OCI-LY7 (cell line): ENCODE results near the gene OR3A3. TPM values are rescaled to one million over a fixed set of nuclear protein-coding genes. Genes with fewer than 3 reads are reported as not detected.

Experiments
- BruUV-seq: library from RNA; stranded (reverse); fragments of 400-500 nt; replicated peaks from 2 replicates; lab custom pipeline; 2021; lab: Mats Ljungman, UMichigan
- CTCF ChIA-PET: fragments of 300-600 bp; sonication (Branson Sonifier 250); formaldehyde crosslinking; loops from one replicate; lab custom pipeline; 2022; ENCODE audit warnings: antibody characterized with exemption; ENCODE audit not compliant: unreplicated experiment; lab: Charles Lee
- POLR2A ChIA-PET: fragments of 300-600 bp; sonication (Branson Sonifier 250); formaldehyde crosslinking; loops from one replicate; lab custom pipeline; 2022; ENCODE audit warnings: antibody characterized with exemption; lab: Charles Lee
- DNase-seq: peaks from one replicate; pipeline ENCODE4 v3.0.0-alpha.2; 2015; ENCODE audit warnings: low spot score
- H2AFZ ChIP-seq: fragments of 200-600 bp; sonication (generic), shearing (Covaris generic); 2 replicates; pipeline ENCODE4 v1.6.1; 2014; ENCODE audit warnings: mild to moderate bottlenecking, antibody characterized with exemption, low read length, moderate library complexity
- H3K27ac ChIP-seq: fragments of 200-600 bp; sonication (generic); 2 replicates; pipeline ENCODE4 v1.5.1; 2014; ENCODE audit warnings: mixed run types, low read depth, mild to moderate bottlenecking, moderate library complexity, low read length, inconsistent platforms; ENCODE audit not compliant: poor library complexity, severe bottlenecking
- H3K36me3 ChIP-seq: fragments of 200-600 bp; sonication (generic); 2 replicates; pipeline ENCODE4 v1.6.1; 2014; ENCODE audit warnings: mild to moderate bottlenecking, antibody characterized with exemption, low read length, moderate library complexity, mixed read lengths; ENCODE audit not compliant: insufficient read depth
- H3K4me1 ChIP-seq: fragments of 200-600 bp; sonication (generic); 2 replicates; pipeline ENCODE4 v1.5.1; 2014; ENCODE audit warnings: mild to moderate bottlenecking, low read length; ENCODE audit not compliant: insufficient read depth, poor library complexity, severe bottlenecking
- H3K4me2 ChIP-seq: fragments of 200-600 bp; sonication (generic); 2 replicates; pipeline ENCODE4 v1.6.1; 2014; ENCODE audit warnings: mild to moderate bottlenecking, low read length
- H3K4me3 ChIP-seq: fragments of 200-600 bp; sonication (generic); 2 replicates; pipeline ENCODE4 v1.5.1; 2014; ENCODE audit warnings: mild to moderate bottlenecking, low read depth, low read length; ENCODE audit not compliant: poor library complexity, severe bottlenecking
- H3K79me2 ChIP-seq: fragments of 200-600 bp; sonication (generic); 2 replicates; pipeline ENCODE4 v1.6.1; 2016; ENCODE audit warnings: low read depth, mild to moderate bottlenecking, low read length, moderate library complexity, mixed read lengths; ENCODE audit not compliant: insufficient read depth
- H3K9me2 ChIP-seq: fragments of 200-600 bp; sonication (generic); 2 replicates; pipeline ENCODE4 v1.6.1; 2016; ENCODE audit warnings: mild to moderate bottlenecking, low read length, mixed read lengths; ENCODE audit not compliant: insufficient read depth
- H3K9me3 ChIP-seq: fragments of 200-600 bp; sonication (generic); 2 replicates; pipeline ENCODE4 v1.6.1; 2014; ENCODE audit warnings: mild to moderate bottlenecking, mixed run types, low read length, mixed read lengths
- H4K20me1 ChIP-seq: fragments of 200-600 bp; sonication (generic); 2 replicates; pipeline ENCODE4 v1.6.1; 2014; ENCODE audit warnings: mild to moderate bottlenecking, antibody characterized with exemption, low read length, moderate library complexity, mixed read lengths; ENCODE audit not compliant: insufficient read depth
- CTCF ChIP-seq: fragments of 200-600 bp; sonication (generic); conservative IDR thresholded peaks from 2 replicates; pipeline ENCODE4 v1.5.1; 2014; ENCODE audit warnings: mild to moderate bottlenecking, antibody characterized with exemption, low read length, moderate library complexity, mixed read lengths
- EZH2phosphoT487 ChIP-seq: fragments of 200-600 bp; sonication (generic); IDR thresholded peaks from 2 replicates; pipeline ENCODE4 v1.6.1; 2018; ENCODE audit warnings: low read depth, borderline replicate concordance, mild to moderate bottlenecking, mixed run types, antibody characterized with exemption, low read length, moderate library complexity, mixed read lengths
- intact Hi-C: fragments of 100-400 bp; cut with micrococcal nuclease; formaldehyde crosslinking; loops from one replicate; pipeline ENCODE4 v1.10.0; 2022; ENCODE audit not compliant: unreplicated experiment
- small RNA-seq: library from RNA; depleted of rRNA; stranded (forward); fragments of <200 nt; gene quantifications from one replicate; pipeline ENCODE3, GENCODE V24; 2014
- total RNA-seq, 2 experiments: library from RNA; depleted of rRNA in 1 of 2; stranded (reverse); fragments of >200 nt in 1 of 2; shearing (Covaris generic) in 1 of 2; gene quantifications; 2 replicates each; pipeline ENCODE4 v1.2.3, GENCODE V29; 2014 to 2022

The OR3A3 gene
- total RNA-seq, 2 experiments from 2014 or later = not detected

- H4K20me1 ChIP-seq = no peaks in the 10 kb centered on the region
- H3K4me2 ChIP-seq = no peak overlapping the region
- H3K4me1 ChIP-seq = no peaks in the 10 kb centered on the region
- no peak overlapping the region for H2AFZ ChIP-seq
- no peak for DNase-seq
- no peaks in the 10 kb centered on the region for H3K79me2 ChIP-seq
- ChIA-PET POLR2A (no interaction called here), CTCF (no interaction called here)
- H3K9me3 ChIP-seq = no peaks in the 10 kb centered on the region
- H3K9me2 ChIP-seq = no peaks in the 10 kb centered on the region
- H3K36me3 ChIP-seq = no peaks in the 10 kb centered on the region
- TF ChIP-seq EZH2phosphoT487 (no peak), CTCF (no peak)
- H3K27ac ChIP-seq = no peak overlapping the region
- no peak overlapping the region for H3K4me3 ChIP-seq
- intact Hi-C loops = no loop called here
- BruUV-seq = no TSS peak
Observed at GRCh38 chr17:3469529-3469928, 58.4 kb downstream of the OR3A3 start.

GRCh38 chr17:3471599-3471998, 60.4 kb downstream of the OR3A3 start, which contains the start of gene SPATA22:
SPATA22 (minus strand) TSS chr17:3471819; CDS start chr17:3469325, 2,494 bp downstream.
- TF ChIP-seq CTCF (no peak), EZH2phosphoT487 (no peak)
- POLR2A ChIA-PET = no interaction called here
- intact Hi-C loops = no loop called here

GRCh38 chr17:3472137-3472536, 61.0 kb downstream of the OR3A3 start:
- no peak overlapping the region for H3K4me3 ChIP-seq
- intact Hi-C loops = no loop called here
- CTCF ChIA-PET = no interaction called here
- H4K20me1 ChIP-seq = no peaks in the 10 kb centered on the region
- no peak overlapping the region for H3K27ac ChIP-seq
- H3K9me3 ChIP-seq = no peaks in the 10 kb centered on the region
- H3K36me3 ChIP-seq = no peaks in the 10 kb centered on the region
- TF ChIP-seq CTCF (no peak), EZH2phosphoT487 (no peak)
- no TSS peak for BruUV-seq
- no peaks in the 10 kb centered on the region for H3K4me1 ChIP-seq
- H3K9me2 ChIP-seq = no peaks in the 10 kb centered on the region
- POLR2A ChIA-PET = no interaction called here
- no peak for DNase-seq
- H3K79me2 ChIP-seq = no peaks in the 10 kb centered on the region
- H3K4me2 ChIP-seq = no peak overlapping the region
- H2AFZ ChIP-seq = no peak overlapping the region

More at GRCh38 chr17:3471599-3471998, 60.4 kb downstream of the OR3A3 start, which contains the start of gene SPATA22:
- Histone ChIP-seq H3K4me3 (no peak within 1 kb of the TSS), H3K36me3 (no peaks in the 10 kb centered on the region), H3K9me2 (no peaks in the 10 kb centered on the region), H3K4me1 (no peaks in the 10 kb centered on the region), H3K4me2 (no peak within 1 kb of the TSS), H3K9me3 (no peaks in the 10 kb centered on the region), H4K20me1 (no peaks in the 10 kb centered on the region), H2AFZ (no peak within 1 kb of the TSS), H3K27ac (no peak within 1 kb of the TSS), H3K79me2 (no peaks in the 10 kb centered on the region)
- no peak for DNase-seq
- BruUV-seq = no TSS peak
- CTCF ChIA-PET = no interaction called here

Small RNAs within 50 kb of the gene (small RNA-seq; reads per million reads assigned to genes)
- gene OR1AC1P = not detected

Other genes starting within 250 kb of the OR3A3 start
- not detected in 2 replicates for gene OR1A2, start 213.9 kb upstream of the OR3A3 start, total RNA-seq (2014; rRNA removed; shearing (Covaris generic))
- gene OR1A2, start 213.9 kb upstream of the OR3A3 start, total RNA-seq (2022) = not detected in 2 replicates
- not detected in 2 replicates for gene OR1A1, start 203.7 kb upstream of the OR3A3 start, total RNA-seq (2014; rRNA removed; shearing (Covaris generic))
- not detected in 2 replicates for gene OR1A1, start 203.7 kb upstream of the OR3A3 start, total RNA-seq (2022)
- not detected in 2 replicates for gene OR3A1, start 113.0 kb upstream of the OR3A3 start, total RNA-seq (2014; rRNA removed; shearing (Covaris generic))
- gene OR3A1, start 113.0 kb upstream of the OR3A3 start, total RNA-seq (2022) = not detected in 2 replicates
- not detected in 2 replicates for gene OR3A2, start 25.1 kb upstream of the OR3A3 start, total RNA-seq (2014; rRNA removed; shearing (Covaris generic))
- not detected in 2 replicates for gene OR3A2, start 25.1 kb upstream of the OR3A3 start, total RNA-seq (2022)
- gene OR1E1, start 13.0 kb upstream of the OR3A3 start, total RNA-seq (2014; rRNA removed; shearing (Covaris generic)) = not detected in 2 replicates
- not detected in 2 replicates for gene OR1E1, start 13.0 kb upstream of the OR3A3 start, total RNA-seq (2022)
- not detected in 2 replicates for gene OR1E2, start 22.5 kb downstream of the OR3A3 start, total RNA-seq (2014; rRNA removed; shearing (Covaris generic))
- not detected in 2 replicates for gene OR1E2, start 22.5 kb downstream of the OR3A3 start, total RNA-seq (2022)
- not detected in 2 replicates for gene SPATA22, start 60.4 kb downstream of the OR3A3 start, total RNA-seq (2014; rRNA removed; shearing (Covaris generic))
- gene SPATA22, start 60.4 kb downstream of the OR3A3 start, total RNA-seq (2022) = not detected in 2 replicates
- gene ASPA, start 64.6 kb downstream of the OR3A3 start, total RNA-seq (2014; rRNA removed; shearing (Covaris generic)) = not detected in 2 replicates
- not detected in 2 replicates for gene ASPA, start 64.6 kb downstream of the OR3A3 start, total RNA-seq (2022)
- not detected in 2 replicates for gene TRPV3, start 146.4 kb downstream of the OR3A3 start, total RNA-seq (2014; rRNA removed; shearing (Covaris generic))
- 0.06 TPM in 1 of 2 replicates, not detected in the other for gene TRPV3, start 146.4 kb downstream of the OR3A3 start, total RNA-seq (2022)
- 2.2 and 2.7 TPM in 2 replicates for gene TRPV1, start 198.0 kb downstream of the OR3A3 start, total RNA-seq (2014; rRNA removed; shearing (Covaris generic))
- 2.9 and 4.5 TPM in 2 replicates for gene TRPV1, start 198.0 kb downstream of the OR3A3 start, total RNA-seq (2022)
- gene SHPK, start 224.9 kb downstream of the OR3A3 start, total RNA-seq (2014; rRNA removed; shearing (Covaris generic)) = 17.0 and 21.4 TPM in 2 replicates
- 15.7 and 16.9 TPM in 2 replicates for gene SHPK, start 224.9 kb downstream of the OR3A3 start, total RNA-seq (2022)
- gene CTNS, start 225.4 kb downstream of the OR3A3 start, total RNA-seq (2014; rRNA removed; shearing (Covaris generic)) = 5.6 and 6.7 TPM in 2 replicates
- 11.9 and 13.6 TPM in 2 replicates for gene CTNS, start 225.4 kb downstream of the OR3A3 start, total RNA-seq (2022)